ENCODE measurements around the gene TRABD. TPM values are rescaled to one million over a fixed set of nuclear protein-coding genes. Genes with fewer than 3 reads are reported as not detected.

The TRABD gene
- total RNA-seq, 1 donor, result 15.5 TPM

DNA sequence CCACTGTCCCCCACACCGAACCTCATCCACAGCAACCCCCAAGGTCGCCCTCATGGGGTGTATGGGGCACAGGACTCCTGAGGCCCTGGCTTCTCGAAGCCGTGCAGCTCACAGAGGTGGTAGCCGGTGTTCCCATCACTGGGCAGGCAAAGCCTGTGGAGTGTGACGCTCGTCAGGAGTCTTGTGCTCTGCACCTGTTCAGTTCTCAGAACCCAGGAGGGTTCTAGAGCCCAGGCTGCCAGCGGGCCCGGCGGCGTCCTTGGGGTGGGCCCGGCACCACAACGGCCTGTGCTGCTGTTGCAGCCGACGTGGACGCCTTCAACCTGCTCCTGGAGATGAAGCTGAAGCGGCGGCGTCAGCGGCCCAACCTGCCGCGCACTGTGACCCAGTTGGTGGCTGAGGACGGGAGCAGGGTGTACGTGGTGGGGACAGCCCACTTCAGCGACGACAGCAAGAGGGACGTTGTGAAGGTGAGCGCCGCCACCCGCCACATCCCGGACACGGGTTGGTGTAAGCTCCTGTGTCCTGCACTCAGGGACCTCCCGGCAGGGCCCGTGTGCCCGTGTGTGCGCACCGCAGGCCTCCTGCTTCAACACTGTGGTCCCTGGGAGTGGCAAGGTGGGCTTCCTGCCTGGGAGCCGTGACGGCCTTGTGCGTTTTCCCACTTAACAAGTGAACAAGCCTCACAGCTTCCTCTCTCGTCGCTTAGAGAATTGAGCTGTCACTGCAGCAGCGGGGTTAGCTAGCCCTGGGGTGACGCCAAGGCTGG is 8.5 kb downstream of the TRABD start:
- TF ChIP-seq, protein P1, sequence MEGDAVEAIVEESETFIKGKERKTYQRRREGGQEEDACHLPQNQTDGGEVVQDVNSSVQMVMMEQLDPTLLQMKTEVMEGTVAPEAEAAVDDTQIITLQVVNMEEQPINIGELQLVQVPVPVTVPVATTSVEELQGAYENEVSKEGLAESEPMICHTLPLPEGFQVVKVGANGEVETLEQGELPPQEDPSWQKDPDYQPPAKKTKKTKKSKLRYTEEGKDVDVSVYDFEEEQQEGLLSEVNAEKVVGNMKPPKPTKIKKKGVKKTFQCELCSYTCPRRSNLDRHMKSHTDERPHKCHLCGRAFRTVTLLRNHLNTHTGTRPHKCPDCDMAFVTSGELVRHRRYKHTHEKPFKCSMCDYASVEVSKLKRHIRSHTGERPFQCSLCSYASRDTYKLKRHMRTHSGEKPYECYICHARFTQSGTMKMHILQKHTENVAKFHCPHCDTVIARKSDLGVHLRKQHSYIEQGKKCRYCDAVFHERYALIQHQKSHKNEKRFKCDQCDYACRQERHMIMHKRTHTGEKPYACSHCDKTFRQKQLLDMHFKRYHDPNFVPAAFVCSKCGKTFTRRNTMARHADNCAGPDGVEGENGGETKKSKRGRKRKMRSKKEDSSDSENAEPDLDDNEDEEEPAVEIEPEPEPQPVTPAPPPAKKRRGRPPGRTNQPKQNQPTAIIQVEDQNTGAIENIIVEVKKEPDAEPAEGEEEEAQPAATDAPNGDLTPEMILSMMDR (IDR thresholded peaks at IDR 0.05; ENCODE audit: insufficient read depth, low read length), result no peak
- no peak for DNase-seq (ENCODE audit: low read depth)
- no peak overlapping the region for H3K4me3 ChIP-seq (ENCODE audit: low read depth, low read length)

DNA sequence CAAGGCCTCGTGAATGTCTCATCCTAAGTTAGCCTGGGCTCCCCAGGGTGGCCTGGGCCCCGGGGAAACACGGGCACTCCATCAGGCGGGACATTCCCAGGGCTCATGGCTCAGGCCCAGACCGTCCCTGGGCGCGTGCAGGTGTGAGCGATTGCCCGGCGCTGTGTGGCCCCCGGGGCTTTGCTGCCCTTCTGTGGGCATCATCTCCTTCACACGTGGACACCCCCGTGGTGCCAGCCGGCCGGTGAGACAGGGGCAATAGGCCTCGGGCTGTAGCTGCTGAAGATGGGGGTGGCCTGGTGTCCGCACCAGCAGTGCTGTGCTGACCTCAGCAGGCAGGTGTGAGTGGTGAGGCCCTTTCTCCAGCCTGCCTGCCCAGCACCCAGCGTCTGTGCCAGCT is 10.5 kb downstream of the TRABD start:
- DNase-seq (ENCODE audit: low read depth), result no peak
- TF ChIP-seq, protein P1 (IDR thresholded peaks at IDR 0.05; ENCODE audit: insufficient read depth, low read length), result no peak
- H3K4me3 ChIP-seq (ENCODE audit: low read depth, low read length), result no peak overlapping the region

DNA sequence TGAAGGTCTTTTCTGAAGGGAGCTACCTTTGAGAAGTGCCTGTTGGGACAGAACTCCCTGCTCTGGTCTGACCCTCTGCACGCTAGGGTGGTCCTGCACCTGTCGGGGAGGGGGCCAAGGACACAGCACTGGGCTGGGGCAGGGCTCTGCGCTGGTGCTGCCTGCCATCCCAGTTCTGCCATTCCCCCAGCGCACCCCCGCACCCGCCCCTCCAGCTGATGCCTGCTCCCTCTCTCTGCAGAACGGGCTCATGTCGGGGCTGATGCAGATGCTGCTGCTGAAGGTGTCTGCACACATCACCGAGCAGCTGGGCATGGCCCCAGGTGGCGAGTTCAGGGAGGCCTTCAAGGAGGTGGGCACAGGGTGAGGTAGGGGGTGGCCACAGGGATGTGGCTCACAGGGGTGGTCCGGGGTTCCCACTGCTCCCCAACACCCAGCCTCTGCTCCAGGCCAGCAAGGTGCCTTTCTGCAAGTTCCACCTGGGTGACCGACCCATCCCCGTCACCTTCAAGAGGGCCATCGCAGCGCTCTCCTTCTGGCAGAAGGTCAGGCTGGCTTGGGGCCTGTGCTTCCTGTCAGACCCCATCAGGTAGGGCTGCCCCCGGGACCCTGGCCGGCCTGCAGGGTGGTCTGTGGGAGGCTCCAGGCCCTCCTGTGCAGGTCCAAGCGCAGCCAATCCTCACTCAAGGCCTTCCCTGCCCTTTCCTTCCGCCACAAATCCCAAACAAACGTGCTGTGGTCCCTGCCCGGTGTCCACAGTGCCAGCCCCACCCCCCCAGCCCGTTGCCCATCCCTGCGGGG is 11.5 kb downstream of the TRABD start:
- TF ChIP-seq, protein P1 (IDR thresholded peaks at IDR 0.05; ENCODE audit: insufficient read depth, low read length), result no peak
- H3K4me3 ChIP-seq (ENCODE audit: low read depth, low read length), result no peak overlapping the region

DNA sequence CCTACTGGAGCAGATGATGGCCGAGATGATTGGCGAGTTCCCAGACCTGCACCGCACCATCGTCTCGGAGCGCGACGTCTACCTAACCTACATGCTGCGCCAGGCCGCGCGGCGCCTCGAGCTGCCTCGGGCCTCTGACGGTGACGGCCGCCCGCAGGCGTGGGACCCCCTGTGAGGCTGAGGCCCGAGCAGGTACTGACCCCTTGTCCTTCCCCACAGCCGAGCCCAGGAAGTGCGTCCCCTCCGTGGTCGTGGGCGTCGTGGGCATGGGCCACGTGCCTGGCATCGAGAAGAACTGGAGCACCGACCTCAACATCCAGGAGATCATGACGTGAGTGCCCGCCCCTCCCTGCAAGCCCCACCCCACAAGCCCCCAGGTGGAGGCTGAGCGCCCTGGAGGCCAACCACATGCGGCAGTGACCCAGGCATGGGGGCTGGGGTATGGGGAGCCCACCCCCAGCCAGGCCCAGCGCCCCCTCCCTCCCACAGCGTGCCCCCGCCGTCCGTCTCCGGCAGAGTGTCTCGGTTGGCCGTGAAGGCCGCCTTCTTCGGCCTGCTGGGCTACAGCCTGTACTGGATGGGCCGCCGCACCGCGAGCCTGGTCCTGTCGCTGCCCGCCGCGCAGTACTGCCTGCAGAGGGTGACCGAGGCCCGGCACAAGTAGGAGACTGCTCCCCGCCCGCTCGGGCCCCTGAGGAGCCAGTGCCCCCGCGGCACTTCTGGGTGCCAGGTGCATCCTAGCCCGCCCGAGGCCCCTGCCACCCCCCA is 12.3 kb downstream of the TRABD start:
- H3K4me3 ChIP-seq (ENCODE audit: low read depth, low read length), result no peak overlapping the region
- no peak for DNase-seq (ENCODE audit: low read depth)

More for the DNA sequence above, 11.5 kb downstream of the TRABD start:
- DNase-seq (ENCODE audit: low read depth), result no peak

DNA sequence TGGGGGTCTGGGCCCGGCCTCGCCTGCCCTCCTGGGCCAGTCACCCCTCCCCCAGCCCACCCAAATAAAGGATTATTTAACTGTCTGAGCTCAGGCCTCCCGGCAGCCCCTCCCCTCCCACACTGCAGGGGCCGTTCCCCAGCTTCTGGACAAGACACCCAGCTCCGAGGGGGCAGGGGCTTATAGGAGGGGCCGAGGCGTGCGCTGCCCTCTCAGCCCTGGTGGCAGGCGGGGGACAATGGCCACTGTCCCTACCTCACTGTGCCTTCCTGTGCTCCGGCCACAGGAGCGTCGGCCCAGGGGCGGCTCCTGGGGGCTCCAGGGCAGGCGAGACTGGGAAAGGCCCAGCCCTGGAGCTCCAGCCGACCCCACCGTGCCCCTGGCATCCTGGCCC is 12.9 kb downstream of the TRABD start:
- H3K4me3 ChIP-seq (ENCODE audit: low read depth, low read length), result no peak overlapping the region
- TF ChIP-seq, protein P1 (IDR thresholded peaks at IDR 0.05; ENCODE audit: insufficient read depth, low read length), result no peak
- DNase-seq (ENCODE audit: low read depth), result no peak

More for the DNA sequence above, 12.3 kb downstream of the TRABD start:
- TF ChIP-seq, protein P1 (IDR thresholded peaks at IDR 0.05; ENCODE audit: insufficient read depth, low read length), result no peak

DNA sequence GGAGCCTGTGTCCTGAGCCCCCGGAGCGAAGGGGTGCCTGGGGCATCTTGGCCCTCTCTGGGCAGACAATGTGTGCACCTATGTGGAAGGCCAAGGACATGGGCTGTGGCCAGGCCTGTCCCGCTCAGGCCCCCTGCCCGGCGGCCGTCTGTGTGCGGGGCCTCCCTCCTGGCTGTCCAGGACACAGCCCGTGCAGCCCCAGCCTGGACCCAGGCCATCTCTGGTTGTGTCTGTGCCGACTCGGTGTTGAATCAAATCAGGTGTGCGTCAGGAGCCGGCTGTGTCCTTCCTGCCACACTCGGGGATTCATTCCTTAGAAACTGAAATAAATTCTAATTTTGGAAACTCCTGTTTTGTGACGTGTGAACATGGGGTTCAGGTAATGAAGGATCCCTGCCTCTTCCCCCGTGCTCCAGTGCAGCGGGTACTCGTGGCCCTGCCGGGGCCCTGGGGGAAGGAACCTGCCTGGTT is 13.6 kb downstream of the TRABD start:
- no peak for DNase-seq (ENCODE audit: low read depth)
- H3K4me3 ChIP-seq (ENCODE audit: low read depth, low read length), result no peak overlapping the region
- TF ChIP-seq, protein P1 (IDR thresholded peaks at IDR 0.05; ENCODE audit: insufficient read depth, low read length), result no peak

Measured in fibroblast of the aortic adventitia (primary cell).